ENCODE data around the gene SERHL2. TPM values are rescaled to one million over a fixed set of nuclear protein-coding genes. Genes with fewer than 3 reads are reported as not detected.
"Not testable (repeated sequence)": the region's sequence is repeated elsewhere in the genome, so short reads cannot be mapped to it uniquely, and the experiment has no call there.

The SERHL2 gene
- polyA plus RNA-seq, 1 donor (not counting 4 experiments of a cell fraction or from before 2014, with no cell fraction given), result 2.5 TPM

DNA sequence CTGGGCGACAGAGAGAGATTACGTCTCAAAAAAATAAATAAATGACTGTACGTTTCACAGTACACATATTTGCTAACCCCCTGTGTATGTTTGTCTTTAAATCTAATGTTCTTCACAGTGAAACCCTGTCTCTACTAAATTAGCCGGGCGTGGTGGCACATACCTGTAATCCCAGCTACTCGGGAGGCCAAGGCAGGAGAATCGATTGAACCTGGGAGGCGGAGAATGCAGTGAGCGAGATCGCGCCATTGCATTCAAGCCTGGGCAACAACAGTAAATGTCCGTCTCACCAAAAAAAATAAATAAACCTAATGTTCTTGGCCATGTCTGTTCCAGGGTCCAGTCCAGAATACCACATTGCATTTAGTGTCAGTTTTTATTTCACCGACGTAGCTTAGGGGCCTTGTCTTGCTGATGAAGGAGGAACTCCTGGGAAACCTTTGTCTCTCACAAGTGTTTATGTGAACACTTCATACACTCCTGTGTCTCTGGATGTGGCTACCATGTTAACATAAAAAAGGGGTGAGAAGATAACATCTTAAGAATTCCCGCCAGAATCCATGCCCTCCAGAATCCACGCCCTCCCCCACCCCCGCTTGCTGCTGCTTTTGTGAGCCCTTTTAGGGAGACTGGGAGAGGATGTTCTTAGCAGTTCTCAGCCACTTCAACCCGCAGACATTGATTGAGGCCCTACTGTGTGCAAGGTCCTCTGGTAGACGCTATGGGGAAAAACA is 5.0 kb upstream of the SERHL2 start:
- Histone ChIP-seq H3K9ac (ENCODE audit: control insufficient read depth, extremely low read depth, insufficient read depth, low read length) (no peak overlapping the region), H3K9me3 (ENCODE audit: control insufficient read depth, low read depth, low read length) (no peaks in the 10 kb centered on the region), H2AFZ (ENCODE audit: control insufficient read depth, low read length) (no peak overlapping the region), H3K9me1 (ENCODE audit: control insufficient read depth, extremely low read depth, insufficient read depth, low read length) (no peaks in the 10 kb centered on the region), H3K27ac (ENCODE audit: control insufficient read depth, insufficient read depth, low read length) (no peak overlapping the region), H3K36me3 (ENCODE audit: control insufficient read depth in 2 of 2, extremely low read depth in 1 of 2, insufficient read depth in 2 of 2, low read length in 2 of 2) (no peaks in the 10 kb centered on the region), H3K79me2 (ENCODE audit: control insufficient read depth, insufficient read depth, low read length) (no peaks in the 10 kb centered on the region), H3K4me3 (ENCODE audit: control insufficient read depth in 2 of 3, extremely low read depth in 1 of 3, insufficient read depth in 2 of 3, low read depth in 1 of 3, low read length in 3 of 3) (no peak overlapping the region), H3K27me3 (ENCODE audit: control insufficient read depth, extremely low read depth, insufficient read depth, low read length) (no peaks in the 10 kb centered on the region), H3K4me1 (ENCODE audit: control insufficient read depth, extremely low read depth, insufficient read depth, low read length) (no peaks in the 10 kb centered on the region), H4K20me1 (ENCODE audit: control insufficient read depth, extremely low read depth, insufficient read depth, low read length) (no peaks in the 10 kb centered on the region), H3K4me2 (ENCODE audit: control insufficient read depth, extremely low read depth, insufficient read depth, low read depth, low read length) (no peak overlapping the region)
- FAIRE-seq (no peak), DNase-seq (ENCODE audit: low read depth, low spot score) (no peak)
- no peak for TF ChIP-seq EZH2 (IDR thresholded peaks at IDR 0.05; ENCODE audit: low read length)
- TF ChIP-seq, protein P1, sequence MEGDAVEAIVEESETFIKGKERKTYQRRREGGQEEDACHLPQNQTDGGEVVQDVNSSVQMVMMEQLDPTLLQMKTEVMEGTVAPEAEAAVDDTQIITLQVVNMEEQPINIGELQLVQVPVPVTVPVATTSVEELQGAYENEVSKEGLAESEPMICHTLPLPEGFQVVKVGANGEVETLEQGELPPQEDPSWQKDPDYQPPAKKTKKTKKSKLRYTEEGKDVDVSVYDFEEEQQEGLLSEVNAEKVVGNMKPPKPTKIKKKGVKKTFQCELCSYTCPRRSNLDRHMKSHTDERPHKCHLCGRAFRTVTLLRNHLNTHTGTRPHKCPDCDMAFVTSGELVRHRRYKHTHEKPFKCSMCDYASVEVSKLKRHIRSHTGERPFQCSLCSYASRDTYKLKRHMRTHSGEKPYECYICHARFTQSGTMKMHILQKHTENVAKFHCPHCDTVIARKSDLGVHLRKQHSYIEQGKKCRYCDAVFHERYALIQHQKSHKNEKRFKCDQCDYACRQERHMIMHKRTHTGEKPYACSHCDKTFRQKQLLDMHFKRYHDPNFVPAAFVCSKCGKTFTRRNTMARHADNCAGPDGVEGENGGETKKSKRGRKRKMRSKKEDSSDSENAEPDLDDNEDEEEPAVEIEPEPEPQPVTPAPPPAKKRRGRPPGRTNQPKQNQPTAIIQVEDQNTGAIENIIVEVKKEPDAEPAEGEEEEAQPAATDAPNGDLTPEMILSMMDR (optimal IDR thresholded peaks at IDR 0.05 in 1 of 3, IDR thresholded peaks at IDR 0.05 in 1 of 3, conservative IDR thresholded peaks at IDR 0.05 in 1 of 3; ENCODE audit: extremely low read depth in 1 of 3, insufficient read depth in 2 of 3, low read length in 3 of 3), result no peak
- dilution Hi-C loops (cut with MboI; ENCODE audit: extremely low pct_ligation_motif_present, low sequenced_read_pairs), result no loop called here

DNA sequence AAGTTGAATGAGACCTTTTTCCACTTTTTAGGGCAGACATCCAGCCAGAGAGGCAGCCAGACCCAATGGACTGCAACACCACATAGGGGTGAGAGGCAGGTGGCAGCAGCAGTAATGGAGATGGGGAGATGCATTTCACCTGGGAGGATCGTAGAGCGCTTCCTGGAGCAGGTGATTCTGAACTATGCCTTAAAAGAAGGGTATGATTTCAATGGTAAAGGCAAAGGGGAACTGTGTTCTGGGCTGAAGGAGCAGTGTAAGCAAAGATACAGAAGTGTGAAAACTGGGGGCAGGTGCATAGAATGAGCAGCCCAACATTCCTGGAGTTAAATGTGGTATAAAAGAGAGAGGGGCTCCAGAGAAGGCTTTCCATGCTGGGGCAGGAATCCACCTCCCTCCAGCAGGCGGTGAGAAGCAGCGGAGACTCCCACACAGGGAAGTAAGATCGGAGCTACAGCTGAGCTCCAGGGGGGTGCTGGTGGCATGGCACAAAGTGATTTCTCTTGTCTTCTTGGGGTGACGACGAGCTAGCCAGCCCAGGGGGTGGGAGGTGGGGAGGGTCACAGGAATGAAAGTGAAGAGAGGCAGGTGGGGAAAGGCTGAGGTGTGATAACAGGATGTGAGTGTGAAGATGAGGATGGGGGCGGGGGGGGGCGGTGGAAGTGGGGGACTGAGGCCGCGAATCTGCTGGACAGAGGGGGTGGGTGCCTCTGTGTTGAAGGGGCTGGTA is 4.3 kb upstream of the SERHL2 start:
- no peak for FAIRE-seq
- no peak overlapping the region for H3K9ac ChIP-seq (ENCODE audit: control insufficient read depth, extremely low read depth, insufficient read depth, low read length)
- H3K27me3 ChIP-seq (ENCODE audit: control insufficient read depth, extremely low read depth, insufficient read depth, low read length), result peaks cover 7% of the 10 kb centered on the region
- no peak overlapping the region for H3K27ac ChIP-seq (ENCODE audit: control insufficient read depth, insufficient read depth, low read length)
- H3K4me2 ChIP-seq (ENCODE audit: control insufficient read depth, extremely low read depth, insufficient read depth, low read depth, low read length), result no peak overlapping the region
- H3K36me3 ChIP-seq (ENCODE audit: control insufficient read depth in 2 of 2, extremely low read depth in 1 of 2, insufficient read depth in 2 of 2, low read length in 2 of 2), result no peaks in the 10 kb centered on the region
- dilution Hi-C loops (cut with MboI; ENCODE audit: extremely low pct_ligation_motif_present, low sequenced_read_pairs), result no loop called here
- TF ChIP-seq EZH2 (IDR thresholded peaks at IDR 0.05; ENCODE audit: low read length), result no peak
- TF ChIP-seq, protein P1 (optimal IDR thresholded peaks at IDR 0.05 in 1 of 3, IDR thresholded peaks at IDR 0.05 in 1 of 3, conservative IDR thresholded peaks at IDR 0.05 in 1 of 3; ENCODE audit: extremely low read depth in 1 of 3, insufficient read depth in 2 of 3, low read length in 3 of 3), result no peak
- no peaks in the 10 kb centered on the region for H4K20me1 ChIP-seq (ENCODE audit: control insufficient read depth, extremely low read depth, insufficient read depth, low read length)
- H3K4me1 ChIP-seq (ENCODE audit: control insufficient read depth, extremely low read depth, insufficient read depth, low read length), result no peaks in the 10 kb centered on the region
- DNase-seq (ENCODE audit: low read depth, low spot score), result no peak
- no peaks in the 10 kb centered on the region for H3K9me3 ChIP-seq (ENCODE audit: control insufficient read depth, low read depth, low read length)
- no peak overlapping the region for H2AFZ ChIP-seq (ENCODE audit: control insufficient read depth, low read length)
- H3K9me1 ChIP-seq (ENCODE audit: control insufficient read depth, extremely low read depth, insufficient read depth, low read length), result no peaks in the 10 kb centered on the region
- no peak overlapping the region for H3K4me3 ChIP-seq (ENCODE audit: control insufficient read depth in 2 of 3, extremely low read depth in 1 of 3, insufficient read depth in 2 of 3, low read depth in 1 of 3, low read length in 3 of 3)
- H3K79me2 ChIP-seq (ENCODE audit: control insufficient read depth, insufficient read depth, low read length), result no peaks in the 10 kb centered on the region

DNA sequence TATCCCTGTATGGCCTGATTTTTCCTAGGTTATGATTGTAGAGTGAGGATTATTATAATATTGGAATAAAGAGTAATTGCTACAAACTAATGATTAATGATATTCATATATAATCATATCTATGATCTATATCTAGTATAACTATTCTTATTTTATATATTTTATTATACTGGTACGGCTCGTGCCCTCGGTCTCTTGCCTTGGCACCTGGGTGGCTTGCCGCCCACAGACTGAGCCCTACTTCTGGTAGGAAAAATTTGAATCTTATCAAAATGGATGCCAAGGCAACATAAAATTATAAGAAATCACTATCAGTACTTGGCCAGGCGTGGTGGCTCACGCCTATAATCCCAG is 1.5 kb upstream of the SERHL2 start:
- H4K20me1 ChIP-seq (ENCODE audit: control insufficient read depth, extremely low read depth, insufficient read depth, low read length); FAIRE-seq: not testable (repeated sequence)

More for the DNA sequence above, 1.5 kb upstream of the SERHL2 start:
- H3K9ac ChIP-seq (ENCODE audit: control insufficient read depth, extremely low read depth, insufficient read depth, low read length); H2AFZ ChIP-seq (ENCODE audit: control insufficient read depth, low read length); H3K9me1 ChIP-seq (ENCODE audit: control insufficient read depth, extremely low read depth, insufficient read depth, low read length); H3K27me3 ChIP-seq (ENCODE audit: control insufficient read depth, extremely low read depth, insufficient read depth, low read length); H3K4me1 ChIP-seq (ENCODE audit: control insufficient read depth, extremely low read depth, insufficient read depth, low read length); DNase-seq (ENCODE audit: low read depth, low spot score); H3K9me3 ChIP-seq (ENCODE audit: control insufficient read depth, low read depth, low read length); H3K4me3 ChIP-seq (ENCODE audit: control insufficient read depth in 2 of 3, extremely low read depth in 1 of 3, insufficient read depth in 2 of 3, low read depth in 1 of 3, low read length in 3 of 3); H3K4me2 ChIP-seq (ENCODE audit: control insufficient read depth, extremely low read depth, insufficient read depth, low read depth, low read length); H3K36me3 ChIP-seq (ENCODE audit: control insufficient read depth in 2 of 2, extremely low read depth in 1 of 2, insufficient read depth in 2 of 2, low read length in 2 of 2); H3K27ac ChIP-seq (ENCODE audit: control insufficient read depth, insufficient read depth, low read length); H3K79me2 ChIP-seq (ENCODE audit: control insufficient read depth, insufficient read depth, low read length); dilution Hi-C loops (cut with MboI; ENCODE audit: extremely low pct_ligation_motif_present, low sequenced_read_pairs): not testable (repeated sequence)

All from keratinocyte (primary cell).